Cerebellar cortex (tissue), 1 donor: Measurements from ENCODE around the gene CUEDC1.
A peak's percentile ranks its signal among the peaks of the same experiment; 100 is the strongest.

Experiments used
- DNase-seq: peaks from one replicate; pipeline ENCODE4 v3.0.0-alpha.2; 2015; ENCODE audit warnings: low spot score

CUEDC1 gene, protein sequence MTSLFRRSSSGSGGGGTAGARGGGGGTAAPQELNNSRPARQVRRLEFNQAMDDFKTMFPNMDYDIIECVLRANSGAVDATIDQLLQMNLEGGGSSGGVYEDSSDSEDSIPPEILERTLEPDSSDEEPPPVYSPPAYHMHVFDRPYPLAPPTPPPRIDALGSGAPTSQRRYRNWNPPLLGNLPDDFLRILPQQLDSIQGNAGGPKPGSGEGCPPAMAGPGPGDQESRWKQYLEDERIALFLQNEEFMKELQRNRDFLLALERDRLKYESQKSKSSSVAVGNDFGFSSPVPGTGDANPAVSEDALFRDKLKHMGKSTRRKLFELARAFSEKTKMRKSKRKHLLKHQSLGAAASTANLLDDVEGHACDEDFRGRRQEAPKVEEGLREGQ

DNA sequence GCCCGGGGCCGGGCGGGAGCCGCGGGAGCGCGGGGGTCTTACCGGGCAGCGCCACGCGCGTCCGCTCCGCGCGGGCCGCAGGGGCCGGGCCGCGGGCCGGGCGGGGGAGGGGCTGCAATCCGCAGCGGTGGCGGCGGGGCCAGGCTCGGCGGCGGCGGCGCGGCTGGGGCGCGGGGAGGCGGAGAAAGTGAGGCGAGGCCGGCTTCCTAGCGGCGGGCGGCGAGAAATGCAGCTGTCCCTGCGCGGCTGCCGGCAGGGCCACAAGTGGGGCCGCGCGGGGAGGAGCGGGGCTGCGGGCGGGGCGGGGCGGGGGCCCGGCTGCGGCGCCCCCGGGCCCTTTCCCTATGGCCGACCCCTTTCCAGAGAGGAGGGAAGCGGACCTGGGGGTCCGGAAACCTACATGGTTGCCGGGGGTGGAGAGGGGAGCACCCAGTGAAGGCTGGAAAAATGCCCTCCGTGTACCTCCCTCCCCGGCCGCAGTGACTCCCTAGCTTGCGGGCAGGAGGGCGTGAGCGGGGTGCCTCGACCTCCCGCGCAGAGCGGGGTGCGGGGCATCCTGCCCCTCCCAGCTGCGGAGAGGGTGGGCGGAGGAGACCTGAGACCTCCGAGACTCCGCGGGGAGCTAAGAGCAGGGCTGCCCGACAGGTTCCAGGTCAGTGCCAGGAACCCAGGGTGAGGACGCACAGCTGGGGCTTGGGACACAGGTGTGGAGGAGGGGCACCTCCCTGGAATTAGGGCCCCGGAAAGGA lies at the start of gene CUEDC1:
CUEDC1 (minus strand) TSS at position 230 of the 749 bp plus-strand sequence. CDS start 69,848 bp downstream, outside the sequence.
- peak; percentile 40 for DNase-seq

GRCh38 chr17:58004060-58004459 lies 48.8 kb upstream of the CUEDC1 start:
- no peak for DNase-seq

GRCh38 chr17:58002973-58003372 lies 47.8 kb upstream of the CUEDC1 start:
- no peak for DNase-seq

DNA sequence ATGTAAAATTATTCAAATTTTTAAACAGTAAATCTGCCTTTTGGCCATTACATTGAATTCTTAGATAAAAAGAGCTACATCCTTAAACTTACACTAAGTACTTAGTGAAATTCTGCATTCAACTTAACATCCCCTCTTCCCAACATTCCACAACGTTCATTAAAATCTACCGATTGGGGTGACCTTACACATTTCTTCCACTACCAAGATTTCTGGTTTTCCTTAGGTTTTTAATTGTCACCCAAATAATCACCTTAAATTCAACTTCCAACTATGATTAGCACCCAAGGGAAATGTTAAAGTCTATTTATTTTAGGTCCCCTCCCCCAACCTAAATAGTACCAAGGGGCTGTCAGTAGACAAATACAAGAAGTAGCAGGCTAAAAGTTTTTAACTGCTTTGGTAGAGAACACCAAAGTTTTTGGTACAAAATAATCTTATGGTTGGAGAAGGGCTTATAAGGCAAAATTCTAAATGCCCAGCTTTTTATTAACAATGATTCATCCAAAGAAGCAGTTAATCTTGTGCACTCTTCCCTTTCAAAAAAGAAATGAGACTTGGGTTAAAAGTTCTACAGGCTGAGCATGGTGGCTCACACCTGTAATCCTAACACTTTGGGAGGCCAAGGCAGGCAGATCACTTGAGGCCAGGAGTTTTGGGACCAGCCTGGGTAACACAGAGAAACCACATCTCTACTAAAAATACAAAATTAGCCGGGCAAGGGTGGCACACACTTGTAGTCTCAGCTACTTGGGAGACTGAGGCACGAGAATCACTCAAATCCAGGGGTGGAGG lies 47.1 kb upstream of the CUEDC1 start:
- DNase-seq: no peak

DNA sequence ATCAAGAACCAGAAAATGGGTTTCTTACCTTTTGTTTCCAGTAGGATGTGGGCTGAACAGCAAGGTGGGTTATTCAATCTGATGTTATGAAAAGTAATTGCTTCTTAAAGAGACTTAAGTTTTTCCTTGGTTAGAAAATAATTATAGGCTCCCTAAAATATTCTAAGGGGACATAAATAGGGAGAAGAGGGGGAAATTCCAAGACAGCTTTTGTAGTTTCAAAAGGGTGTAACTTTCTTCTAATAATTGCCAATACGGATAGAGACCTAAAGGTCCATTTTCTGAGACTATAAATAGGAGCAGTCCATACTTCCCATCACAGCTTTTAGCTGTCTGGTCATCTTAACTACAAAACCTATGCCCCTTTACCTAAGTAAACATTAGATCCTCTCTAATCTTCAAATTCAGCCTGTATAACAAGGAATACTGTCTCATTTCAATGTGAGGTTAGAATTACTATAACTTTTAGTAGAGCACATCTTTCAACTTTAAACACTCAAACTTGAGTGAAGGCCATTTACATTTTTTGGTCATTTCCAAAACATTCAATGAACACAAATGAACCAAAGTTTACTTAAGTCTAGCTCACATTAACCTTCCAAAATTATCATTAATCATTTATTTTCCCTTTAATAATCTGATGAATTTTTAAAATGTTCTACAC lies 46.4 kb upstream of the CUEDC1 start:
- no peak for DNase-seq

- peak; percentile 87 for DNase-seq
Measured at GRCh38 chr17:57999496-58000017, 44.3 kb upstream of the CUEDC1 start.

DNA sequence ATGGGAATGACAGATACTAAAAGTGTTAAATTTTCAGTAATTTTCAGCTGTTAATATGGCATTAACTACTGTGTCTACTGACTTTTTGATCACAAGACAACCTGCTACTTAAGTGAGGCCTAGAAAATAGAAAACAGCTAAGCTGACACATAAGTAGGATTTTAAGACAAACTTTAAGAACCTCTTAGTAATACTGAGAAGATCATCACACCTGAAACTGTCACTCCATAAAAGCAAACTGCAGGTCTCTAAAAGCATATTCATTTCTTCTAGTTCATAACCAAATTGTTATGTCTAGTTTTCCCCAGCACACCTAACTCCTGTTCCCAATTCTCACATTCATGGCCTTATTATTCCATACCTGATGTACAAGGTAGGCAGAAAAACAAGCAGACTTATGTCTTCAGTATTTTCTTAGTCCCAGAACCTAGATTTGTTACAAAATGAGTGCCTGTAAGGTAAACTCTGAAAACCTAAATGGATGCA lies 43.8 kb upstream of the CUEDC1 start:
- no peak for DNase-seq

GRCh38 chr17:57997085-57997809 lies 42.0 kb upstream of the CUEDC1 start:
- no peak for DNase-seq

DNA sequence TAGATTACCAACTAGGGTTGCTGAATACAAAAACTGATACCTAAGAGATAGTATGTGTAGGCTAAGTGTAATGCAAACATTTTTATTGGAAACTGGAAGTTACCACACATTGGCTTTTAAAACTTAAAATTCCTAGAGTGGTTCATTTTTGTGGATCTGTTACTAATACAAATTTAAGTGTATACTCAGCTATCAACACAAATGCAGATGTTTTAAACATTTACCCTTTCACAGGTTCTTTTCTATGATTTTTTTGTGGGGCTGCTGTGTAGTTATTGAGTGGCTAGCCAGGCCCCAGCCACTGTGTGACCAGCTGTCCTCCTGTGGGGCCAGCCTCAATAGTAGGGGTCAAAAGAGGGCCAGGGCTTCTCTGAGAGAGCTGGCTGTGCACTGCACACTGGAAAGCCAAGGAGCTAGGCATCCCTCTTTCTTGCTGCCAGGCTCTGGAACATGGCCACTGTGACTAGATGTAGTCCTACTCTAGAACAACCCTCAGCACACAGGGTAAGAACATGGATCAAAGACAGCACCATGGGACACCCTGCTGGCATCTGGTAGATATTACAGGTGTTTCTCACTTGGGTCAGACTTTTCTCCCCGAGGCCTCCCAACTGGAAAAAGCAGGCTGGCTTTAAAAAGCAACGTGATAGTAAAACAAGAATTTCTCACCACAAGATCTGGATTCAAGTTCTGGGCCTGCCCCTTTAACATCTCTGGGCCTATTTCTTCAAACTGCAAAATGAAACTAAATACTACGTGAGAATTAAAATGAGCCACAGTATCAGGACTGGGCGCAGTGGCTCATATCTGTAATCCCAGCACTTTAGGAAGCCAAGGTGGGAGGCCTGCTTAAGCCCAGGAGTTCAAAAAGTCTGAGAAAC lies 40.1 kb upstream of the CUEDC1 start:
- peak; percentile 81 for DNase-seq

DNA sequence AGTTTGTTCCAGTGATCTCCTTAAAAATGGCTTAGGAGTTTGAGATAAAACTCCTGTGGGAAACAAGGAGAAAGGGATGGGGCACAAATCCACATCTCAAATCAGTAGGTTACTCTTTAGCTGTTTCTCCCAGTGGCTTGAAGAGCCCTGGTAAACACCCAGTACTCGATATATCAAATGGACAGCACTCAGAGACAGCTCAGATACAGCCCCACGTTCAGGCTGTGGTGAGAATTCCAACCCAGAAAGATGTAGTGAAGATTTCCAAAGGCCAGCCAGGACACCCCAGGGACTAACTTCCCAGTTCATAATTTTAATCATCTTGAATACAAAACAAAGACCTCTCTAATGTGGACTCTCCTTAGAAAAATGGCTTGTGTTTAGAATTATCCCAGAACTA lies 39.2 kb upstream of the CUEDC1 start:
- DNase-seq: no peak

DNA sequence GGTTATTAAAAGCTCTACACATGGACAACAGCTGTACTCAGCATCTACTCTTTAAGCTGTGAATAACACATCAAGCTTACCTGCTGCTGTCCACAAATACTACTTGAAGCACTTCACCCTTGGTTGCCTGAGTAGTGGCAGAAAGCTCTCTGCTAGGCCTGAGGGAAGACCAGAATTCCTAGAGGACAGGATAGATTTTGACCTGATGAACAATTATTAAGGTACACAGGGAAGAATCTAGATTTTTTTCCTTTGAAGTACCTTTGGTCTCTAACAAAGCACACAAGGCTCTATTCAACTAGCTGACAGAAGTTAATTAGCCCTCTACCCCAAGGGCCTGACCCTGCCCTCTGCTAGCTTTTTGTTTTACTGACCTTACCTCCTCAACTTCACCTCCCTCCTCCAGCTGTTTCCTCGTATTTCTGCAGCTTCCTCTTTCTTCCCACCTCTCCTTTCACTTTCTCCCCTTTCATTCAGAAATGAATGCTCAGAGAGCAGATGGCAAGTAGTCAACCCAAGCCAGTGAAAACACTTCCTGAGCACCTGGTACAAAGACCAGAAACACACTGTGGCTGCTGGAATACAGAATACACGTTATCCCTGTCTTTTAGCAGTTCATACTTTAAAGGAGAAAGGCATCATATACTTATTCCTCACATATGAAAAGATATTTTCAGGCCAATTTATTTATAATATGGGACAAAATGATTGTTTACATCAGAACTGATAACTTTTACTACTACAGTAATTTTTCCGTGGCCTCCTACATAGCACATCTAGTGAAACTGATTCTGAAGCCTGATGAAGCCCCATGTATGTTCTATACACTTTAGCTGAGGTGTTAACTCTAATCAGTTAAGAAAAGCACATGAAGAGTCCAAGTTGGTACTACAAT lies 38.5 kb upstream of the CUEDC1 start:
- DNase-seq: no peak

- DNase-seq: no peak
Measured at GRCh38 chr17:57991537-57991936, 36.3 kb upstream of the CUEDC1 start.

DNA sequence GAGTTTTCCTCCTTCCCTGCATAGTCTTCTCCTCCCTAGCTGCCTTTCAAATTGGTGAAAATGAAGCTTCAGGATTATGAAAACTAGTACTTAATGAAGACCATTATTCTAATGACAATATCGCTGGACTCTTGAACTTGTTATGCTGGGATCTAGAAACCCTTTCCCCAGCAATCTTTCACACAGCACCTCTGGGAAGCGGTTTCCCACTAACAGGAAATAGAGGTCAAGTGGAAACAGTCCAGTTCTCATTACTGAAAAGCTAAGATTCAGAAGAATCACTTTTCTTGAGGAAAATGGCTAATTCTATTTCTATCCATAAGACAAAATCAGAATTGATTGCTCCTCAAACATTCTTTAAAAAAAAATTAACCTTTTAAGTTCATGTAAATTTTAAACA lies 34.8 kb upstream of the CUEDC1 start:
- DNase-seq: no peak

GRCh38 chr17:57988301-57989250 lies 33.4 kb upstream of the CUEDC1 start:
- DNase-seq: peak; percentile 57

DNA sequence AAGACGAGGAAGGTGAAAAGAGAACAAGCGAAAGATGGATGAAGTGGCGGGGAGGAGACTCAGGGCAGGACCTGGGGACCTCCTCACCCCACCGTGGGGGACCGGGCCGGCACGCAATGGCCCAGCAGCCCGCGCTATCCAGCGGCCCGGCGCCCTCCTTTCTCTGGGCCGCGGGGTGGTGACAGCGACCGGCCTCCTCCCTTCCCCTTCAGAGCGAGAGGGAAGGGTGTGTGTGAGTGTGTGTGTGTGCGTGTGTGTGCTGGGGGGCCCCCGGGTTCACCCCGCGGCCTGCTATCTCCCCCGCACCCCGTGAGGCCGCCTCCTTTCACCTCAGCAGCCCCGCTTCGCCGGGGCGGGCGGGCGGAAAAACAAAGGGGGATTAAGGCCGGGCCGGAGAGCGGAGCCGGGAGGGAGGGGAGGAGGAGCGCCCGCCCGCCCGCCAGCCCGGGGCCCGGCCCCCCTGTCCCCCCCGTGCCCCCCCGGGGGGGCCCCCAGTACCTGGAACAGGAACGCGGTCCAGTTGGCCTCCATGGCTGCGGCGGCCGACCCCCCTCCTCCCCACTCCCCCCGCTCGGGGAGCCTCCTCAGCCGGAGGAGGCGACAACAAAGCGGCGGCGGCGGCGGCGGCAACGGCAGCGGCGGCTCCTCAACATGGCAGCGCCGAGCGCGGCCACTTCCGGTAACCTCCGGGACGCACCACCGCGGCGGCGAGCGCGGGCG lies 32.5 kb upstream of the CUEDC1 start, which contains the start of gene VEZF1:
VEZF1 (minus strand) TSS at position 674 of the 720 bp plus-strand sequence; CDS start at position 531, 143 bp downstream.
- DNase-seq: peak; percentile 63

GRCh38 chr17:57986841-57987580 lies 31.8 kb upstream of the CUEDC1 start:
- DNase-seq: peak; percentile 36
